H1 (cell line): ENCODE measurements around the gene MLEC. TPM values are rescaled to one million over a fixed set of nuclear protein-coding genes. Genes with fewer than 3 reads are reported as not detected.

Experiments
- ASH2L ChIP-seq: fragments of 200-600, 300-600 bp; sonication (generic); IDR thresholded peaks from one replicate; pipeline ENCODE4 v1.7.1; 2017; ENCODE audit warnings: low read length
- CTCF ChIP-seq, 3 experiments: IDR thresholded peaks; 1 replicate in 2 of 3; 2 replicates in 1 of 3; pipeline versions ENCODE4 v1.5.1 to v1.6.1; 2011; ENCODE audit warnings: low read length in 3 of 3, mild to moderate bottlenecking in 3 of 3, inconsistent platforms in 2 of 3, low read depth in 1 of 3, moderate library complexity in 1 of 3; ENCODE audit not compliant: insufficient read depth in 1 of 3; ENCODE audit errors: control extremely low read depth in 1 of 3
- SRF ChIP-seq: IDR thresholded peaks from 2 replicates; pipeline ENCODE4 v1.6.1; 2011; ENCODE audit warnings: mild to moderate bottlenecking, low read depth, low read length, moderate library complexity
- ZNF274 ChIP-seq: IDR thresholded peaks from 2 replicates; pipeline ENCODE4 v1.7.0; 2012; ENCODE audit warnings: low read length, borderline replicate concordance; ENCODE audit errors: extremely low read depth
- polyA plus RNA-seq, 7 experiments: library from polyadenylated mRNA; depleted of rRNA in 3 of 7; stranded (reverse) in 5 of 7; unstranded in 2 of 7; fragments of >200 nt in 5 of 7; fragments of 200-250 nt in 2 of 7; gene quantifications; 1 replicate in 5 of 7; 2 replicates in 1 of 7; 4 replicates in 1 of 7; pipeline versions ENCODE4 v1.2.1 to v1.2.3, GENCODE V29; 2011 to 2013; ENCODE audit warnings: missing spikeins in 2 of 7, mixed read lengths in 2 of 7
- total RNA-seq: library from RNA; stranded (reverse); fragmentation: NEBNext Ultra II Directional; extraction: Animal tissue kit (Norgen Biotek cat#: 25700); gene quantifications from 2 replicates; pipeline ENCODE4 v1.2.1, GENCODE V29; 2021

MLEC gene
- total and polyA plus RNA-seq, 2 of the 8 experiments (the other 6 are each of a cell fraction or from before 2014, with no cell fraction given): 37.1 to 260 TPM

GRCh38 chr12:120658286-120659150 is 28.4 kb upstream of the MLEC start (continued):
- TF ChIP-seq CTCF (IDR thresholded peaks at IDR 0.05; ENCODE audit: control extremely low read depth in 1 of 3, insufficient read depth in 1 of 3, low read depth in 1 of 3, low read length in 3 of 3) (no peak), SRF (no peak), ZNF274 (no peak), ASH2L (no peak)
